GM12801 (cell line): ENCODE results near the gene LPIN2.

ENCODE experiments used
- TF ChIP-seq, protein P1 (sequence below): IDR thresholded peaks from one replicate; pipeline ENCODE4 v1.5.1; 2011; ENCODE audit warnings: control low read depth; ENCODE audit not compliant: insufficient read length; ENCODE audit errors: extremely low read depth

LPIN2 gene

DNA sequence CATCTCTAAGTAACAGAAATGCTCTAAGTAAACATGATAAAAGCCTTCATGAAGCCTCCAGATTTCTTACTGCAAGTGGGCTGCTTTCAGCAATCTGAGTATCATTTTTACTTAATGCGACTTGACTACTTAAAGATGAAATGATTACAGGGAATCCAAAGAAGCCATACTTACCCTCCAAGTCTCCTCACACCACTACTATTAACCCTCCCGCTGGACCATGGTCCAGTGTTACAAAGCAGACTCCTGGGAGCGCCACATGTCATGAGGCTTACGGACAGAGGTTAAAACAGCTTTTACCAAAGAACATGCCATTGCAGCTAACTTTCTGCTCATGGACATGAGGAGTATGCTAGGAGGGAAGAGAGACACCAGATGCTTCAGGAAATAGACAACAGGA is 46.4 kb downstream of the LPIN2 start:
- TF ChIP-seq, protein P1, sequence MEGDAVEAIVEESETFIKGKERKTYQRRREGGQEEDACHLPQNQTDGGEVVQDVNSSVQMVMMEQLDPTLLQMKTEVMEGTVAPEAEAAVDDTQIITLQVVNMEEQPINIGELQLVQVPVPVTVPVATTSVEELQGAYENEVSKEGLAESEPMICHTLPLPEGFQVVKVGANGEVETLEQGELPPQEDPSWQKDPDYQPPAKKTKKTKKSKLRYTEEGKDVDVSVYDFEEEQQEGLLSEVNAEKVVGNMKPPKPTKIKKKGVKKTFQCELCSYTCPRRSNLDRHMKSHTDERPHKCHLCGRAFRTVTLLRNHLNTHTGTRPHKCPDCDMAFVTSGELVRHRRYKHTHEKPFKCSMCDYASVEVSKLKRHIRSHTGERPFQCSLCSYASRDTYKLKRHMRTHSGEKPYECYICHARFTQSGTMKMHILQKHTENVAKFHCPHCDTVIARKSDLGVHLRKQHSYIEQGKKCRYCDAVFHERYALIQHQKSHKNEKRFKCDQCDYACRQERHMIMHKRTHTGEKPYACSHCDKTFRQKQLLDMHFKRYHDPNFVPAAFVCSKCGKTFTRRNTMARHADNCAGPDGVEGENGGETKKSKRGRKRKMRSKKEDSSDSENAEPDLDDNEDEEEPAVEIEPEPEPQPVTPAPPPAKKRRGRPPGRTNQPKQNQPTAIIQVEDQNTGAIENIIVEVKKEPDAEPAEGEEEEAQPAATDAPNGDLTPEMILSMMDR = no peak

DNA sequence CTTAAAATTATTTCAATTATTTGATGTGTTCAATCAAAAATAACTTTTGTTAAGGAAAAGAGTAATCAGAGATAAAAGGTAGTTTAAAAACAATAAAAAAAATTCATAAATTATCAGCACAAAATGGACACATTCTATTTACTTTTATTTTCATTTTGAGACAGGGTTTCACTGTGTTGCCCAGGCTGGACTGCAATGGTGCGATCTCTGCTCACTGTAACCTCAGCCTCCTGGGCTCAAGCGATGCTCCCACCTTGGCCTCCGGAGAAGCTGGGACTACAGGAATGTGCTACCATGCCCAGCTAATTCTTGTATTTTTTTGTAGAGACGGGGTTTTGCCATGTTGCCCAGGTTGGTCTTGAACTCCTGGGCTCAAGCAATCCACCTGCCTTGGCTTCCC is 47.1 kb downstream of the LPIN2 start:
- TF ChIP-seq, protein P1 = no peak

DNA sequence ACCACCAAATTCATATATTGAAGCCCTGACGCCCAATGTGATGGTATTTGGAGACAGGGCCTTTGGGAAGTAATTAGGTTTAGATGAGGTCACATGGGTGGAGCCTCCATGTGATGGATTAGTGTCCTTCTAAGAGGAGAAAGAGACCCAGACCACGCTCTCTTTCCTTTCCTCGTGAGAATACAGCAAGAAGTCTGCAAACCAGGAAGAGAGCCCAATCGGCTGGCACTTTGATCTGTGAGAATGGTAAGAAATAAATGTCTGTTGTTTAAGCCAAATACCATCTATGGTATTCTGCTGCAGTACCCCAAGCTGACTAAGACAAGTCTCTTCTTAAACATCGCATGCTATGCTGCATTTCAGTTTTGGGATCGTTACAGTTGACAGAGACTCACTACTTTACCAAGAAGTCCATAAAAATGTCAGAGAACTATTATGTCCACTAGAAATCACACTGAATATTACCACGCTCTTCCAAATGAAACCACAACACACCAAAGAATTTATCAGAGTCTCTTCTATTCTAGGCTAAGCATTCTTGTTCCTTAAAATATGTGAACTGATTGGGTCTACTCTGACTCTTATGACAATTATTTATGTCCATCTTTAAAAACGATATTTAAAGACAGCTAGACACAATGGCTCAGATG is 48.5 kb downstream of the LPIN2 start:
- TF ChIP-seq, protein P1 = no peak
